GM21390 (cell line): Measurements from ENCODE around the gene NOSIP.

Source experiments
- ATAC-seq: cut with Tn5 transposase; IDR thresholded peaks from one replicate; pipeline ENCODE4 v1.9.1; 2021; ENCODE audit not compliant: unreplicated experiment

Gene NOSIP

DNA sequence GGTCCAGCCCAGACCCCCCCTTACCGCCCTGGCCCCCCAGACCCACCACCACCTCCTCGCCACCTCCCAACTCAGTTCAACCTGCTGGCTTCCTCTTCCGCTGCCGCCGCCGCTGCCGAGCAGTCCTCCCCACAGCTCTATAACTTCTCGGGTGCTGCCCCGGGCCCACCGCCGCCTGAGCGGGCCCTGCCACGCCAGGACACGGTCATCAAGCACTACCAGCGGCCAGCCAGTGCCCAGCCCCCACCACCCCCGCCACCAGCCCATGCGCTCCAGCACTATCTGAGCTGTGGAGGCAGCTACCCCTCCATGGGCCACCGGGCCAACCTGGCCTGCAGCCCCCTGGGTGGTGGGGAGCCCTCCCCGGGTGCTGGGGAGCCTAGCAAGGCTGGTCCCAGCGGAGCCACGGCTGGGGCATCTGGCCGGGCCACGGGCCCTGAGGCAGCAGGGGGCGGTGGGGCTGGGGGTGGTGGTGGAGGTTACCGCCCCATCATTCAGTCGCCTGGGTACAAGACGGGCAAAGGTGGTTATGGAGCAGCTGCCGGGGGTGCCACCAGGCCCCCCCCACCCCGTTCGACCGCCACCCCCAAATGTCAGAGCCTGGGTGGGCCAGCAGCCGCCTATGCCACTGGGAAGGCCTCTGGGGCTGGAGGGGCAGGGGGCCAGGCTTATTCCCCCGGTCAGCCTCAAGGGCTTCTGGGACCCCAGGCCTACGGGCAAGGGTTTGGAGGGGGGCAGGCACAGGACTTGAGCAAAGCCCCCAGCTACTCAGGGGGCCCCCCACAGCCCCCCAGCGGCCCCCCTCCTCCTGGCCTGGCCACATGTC is 14.8 kb upstream of the NOSIP start:
- ATAC-seq, result no peak

DNA sequence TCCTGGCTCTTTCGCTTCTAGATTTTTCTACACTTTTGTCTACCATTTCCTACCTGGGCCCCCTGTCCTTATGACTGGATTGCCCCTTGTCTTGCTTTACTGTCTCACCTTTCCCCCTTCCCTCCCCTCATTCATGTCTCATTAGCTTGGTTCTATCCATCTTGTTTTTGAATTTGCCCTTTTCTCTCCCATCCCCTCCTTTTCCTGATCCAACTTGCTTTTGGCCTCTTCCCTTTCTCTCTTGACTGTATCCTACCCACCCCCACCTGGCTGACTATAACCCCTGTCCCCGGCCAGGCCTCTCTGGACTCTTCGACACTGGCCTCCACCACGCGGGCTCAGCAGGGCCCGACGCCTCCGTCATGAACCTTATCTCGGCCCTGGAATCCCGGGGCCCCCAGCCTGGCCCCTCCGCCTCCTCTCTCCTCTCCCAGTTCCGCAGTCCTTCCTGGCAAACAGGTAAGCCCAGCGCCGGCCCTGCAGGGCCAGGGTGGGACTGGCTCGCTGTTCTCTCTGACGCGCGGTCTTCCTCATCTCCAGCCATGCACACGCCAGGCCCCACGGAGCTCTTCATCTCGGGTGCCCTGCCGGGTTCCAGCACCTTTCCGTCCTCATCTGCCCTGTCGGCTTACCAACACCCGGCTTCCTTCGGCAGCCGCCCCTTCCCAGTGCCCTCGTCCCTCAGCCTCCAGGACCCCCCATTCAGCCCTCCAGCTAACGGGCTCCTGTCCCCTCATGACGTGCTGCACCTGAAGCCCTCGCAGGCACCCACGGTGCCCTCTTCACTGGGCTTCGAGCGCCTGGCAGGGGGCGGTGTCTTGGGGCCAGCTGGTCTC is 14.0 kb upstream of the NOSIP start:
- ATAC-seq, result no peak

DNA sequence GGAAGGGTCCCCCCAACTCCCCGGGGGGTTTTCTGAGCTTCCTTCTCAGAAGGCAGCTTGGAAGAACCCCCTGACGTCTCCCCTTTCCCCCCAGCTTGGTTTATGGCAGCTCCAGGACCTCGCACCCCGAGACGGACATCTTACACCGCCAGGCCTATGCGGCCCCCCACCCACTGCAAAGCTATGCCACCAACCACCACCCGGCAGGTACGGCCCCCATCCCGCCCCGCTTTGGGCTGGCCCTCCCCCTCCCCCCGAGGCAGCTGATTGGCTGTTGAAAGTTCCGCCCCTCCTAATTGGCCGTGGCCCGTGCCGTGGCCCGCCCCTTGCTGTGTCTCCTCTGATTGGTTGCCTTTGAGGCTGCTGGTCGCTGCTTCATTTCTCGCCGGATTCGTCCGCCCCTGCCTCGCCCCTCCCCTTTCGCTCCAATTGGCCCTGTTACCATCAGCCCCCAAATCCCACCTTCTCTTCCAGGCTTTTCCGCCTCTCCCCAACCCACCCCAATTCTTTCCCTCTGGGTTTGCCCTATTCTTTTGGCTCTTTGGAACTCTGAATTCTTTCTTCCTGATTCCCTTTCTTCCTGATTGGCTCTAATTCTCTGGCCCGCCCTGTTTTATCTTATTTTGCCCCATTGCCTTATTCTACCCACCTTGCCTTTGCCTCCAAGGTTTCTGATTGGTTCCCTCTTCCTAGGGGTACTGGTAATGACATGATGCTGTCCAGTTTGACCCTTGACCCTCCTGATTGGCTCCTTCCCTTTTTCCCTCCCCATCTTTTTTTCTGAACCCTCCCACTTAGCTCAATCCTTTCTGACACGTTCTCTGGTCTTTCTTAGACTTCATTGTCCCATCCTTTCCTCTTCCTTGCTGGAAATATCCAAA is 13.1 kb upstream of the NOSIP start:
- peak; percentile 44 for ATAC-seq

DNA sequence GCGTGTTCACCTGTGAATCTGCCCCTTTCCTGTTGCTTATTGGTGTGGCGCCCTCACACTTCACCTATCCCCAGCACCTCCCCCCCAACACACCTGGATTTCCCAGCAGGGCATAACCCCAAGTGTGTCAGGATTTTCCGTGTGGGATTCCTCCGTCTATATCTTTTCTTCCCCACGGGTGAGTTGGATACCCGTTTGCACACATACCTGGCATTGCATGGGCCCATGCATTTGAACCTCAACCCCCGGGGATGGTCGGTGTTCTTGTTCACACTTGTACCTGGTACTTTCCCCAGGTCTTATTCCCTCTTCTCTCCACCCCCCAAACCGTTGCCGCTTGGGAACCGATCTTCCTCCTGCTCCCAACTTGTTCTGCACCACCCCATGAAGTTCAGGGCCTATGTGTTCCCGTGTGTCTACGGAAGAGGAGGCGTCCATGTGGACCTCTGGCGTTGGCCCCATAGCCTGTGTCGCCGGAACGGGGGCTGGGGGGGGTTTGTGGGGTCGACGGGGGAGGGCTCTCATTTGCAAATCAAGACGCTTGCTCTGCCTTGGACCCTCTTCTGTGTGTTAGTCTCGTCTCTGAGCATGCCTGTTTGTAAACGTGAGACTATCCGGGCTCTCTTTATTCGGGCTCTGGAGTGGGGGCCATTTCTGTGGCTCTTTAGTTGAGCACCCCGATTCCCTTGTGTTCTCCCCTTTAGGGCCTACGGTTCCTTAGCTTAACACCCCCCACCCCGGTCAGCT is 12.3 kb upstream of the NOSIP start:
- no peak for ATAC-seq

DNA sequence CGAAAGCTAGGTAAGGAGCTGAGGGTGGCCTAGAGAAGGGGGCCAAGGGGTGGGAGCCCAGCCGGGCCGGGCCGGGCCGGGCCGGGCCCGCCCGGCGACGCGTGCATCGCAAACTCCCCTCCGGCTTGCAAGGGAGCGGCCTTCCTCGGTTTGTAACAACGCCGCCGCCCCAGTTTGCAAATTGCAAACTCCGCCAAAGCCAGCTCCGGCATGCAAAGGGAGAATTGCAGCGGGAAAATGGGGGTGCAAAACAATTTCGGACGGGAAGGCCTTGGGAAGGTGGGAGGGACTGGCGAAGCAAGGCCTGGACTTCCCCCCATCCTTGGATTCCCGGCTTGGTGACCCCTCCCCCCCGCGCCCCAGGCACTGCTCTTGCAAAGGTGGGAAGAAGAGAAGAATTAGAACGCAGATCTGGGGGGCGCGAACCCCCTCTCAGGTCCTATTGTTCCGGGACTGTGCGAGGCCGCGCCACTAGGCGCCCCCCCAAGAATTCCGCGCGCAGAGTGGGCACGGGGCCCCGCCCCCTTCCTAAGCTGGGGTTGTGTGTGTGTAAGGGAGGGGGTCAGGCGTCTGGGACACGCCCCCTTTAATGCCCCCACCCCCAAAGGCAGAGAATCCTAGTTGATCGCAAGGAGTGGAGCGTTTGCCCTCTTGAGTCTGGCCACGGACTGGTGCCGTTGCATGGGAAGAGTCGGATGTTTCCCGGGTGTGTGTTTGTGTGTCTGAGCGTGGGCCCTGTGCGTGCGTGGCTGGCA is 11.6 kb upstream of the NOSIP start:
- no peak for ATAC-seq

DNA sequence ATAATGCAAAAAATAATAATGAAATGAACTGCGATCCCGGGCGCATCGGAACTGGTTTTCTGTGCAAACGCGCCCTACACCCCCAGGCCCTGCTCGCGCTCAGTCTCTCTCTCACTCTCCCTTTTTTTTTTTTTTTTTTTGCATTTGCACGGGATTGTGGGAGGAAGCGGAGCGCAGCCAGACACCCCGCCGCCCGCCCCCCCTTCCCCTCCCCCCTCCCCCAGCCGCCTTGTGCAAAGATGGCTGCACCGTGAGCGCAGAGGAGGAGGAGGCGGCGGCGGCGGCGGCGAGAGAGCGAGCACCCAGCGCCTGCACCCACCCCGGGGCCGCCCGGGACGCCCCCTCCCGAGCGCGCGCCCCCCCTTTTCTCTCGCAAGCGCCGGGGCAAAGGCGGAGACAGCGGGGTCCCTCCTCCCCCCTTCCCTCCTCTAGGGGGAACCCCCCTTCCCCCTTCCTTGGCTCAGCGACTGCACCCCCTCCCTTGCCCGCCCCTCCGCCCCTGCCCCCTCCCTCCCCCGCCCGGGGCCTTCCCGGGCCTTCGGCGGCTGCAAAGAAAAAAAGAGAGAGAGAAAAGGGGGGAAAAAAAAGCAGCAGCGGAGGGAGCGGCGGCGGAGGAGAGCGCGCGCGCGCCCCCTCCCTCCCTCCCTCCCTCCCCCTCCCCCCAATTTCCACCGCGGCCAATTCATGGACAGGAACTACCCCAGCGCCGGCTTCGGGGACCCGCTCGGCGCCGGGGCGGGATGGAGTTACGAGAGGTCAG is 10.8 kb upstream of the NOSIP start, which contains the start of gene PRR12:
TSS of gene PRR12 (plus strand) at position 212 of the 760 bp plus-strand sequence. CDS start at position 685, 473 bp downstream.
- ATAC-seq, result no peak

DNA sequence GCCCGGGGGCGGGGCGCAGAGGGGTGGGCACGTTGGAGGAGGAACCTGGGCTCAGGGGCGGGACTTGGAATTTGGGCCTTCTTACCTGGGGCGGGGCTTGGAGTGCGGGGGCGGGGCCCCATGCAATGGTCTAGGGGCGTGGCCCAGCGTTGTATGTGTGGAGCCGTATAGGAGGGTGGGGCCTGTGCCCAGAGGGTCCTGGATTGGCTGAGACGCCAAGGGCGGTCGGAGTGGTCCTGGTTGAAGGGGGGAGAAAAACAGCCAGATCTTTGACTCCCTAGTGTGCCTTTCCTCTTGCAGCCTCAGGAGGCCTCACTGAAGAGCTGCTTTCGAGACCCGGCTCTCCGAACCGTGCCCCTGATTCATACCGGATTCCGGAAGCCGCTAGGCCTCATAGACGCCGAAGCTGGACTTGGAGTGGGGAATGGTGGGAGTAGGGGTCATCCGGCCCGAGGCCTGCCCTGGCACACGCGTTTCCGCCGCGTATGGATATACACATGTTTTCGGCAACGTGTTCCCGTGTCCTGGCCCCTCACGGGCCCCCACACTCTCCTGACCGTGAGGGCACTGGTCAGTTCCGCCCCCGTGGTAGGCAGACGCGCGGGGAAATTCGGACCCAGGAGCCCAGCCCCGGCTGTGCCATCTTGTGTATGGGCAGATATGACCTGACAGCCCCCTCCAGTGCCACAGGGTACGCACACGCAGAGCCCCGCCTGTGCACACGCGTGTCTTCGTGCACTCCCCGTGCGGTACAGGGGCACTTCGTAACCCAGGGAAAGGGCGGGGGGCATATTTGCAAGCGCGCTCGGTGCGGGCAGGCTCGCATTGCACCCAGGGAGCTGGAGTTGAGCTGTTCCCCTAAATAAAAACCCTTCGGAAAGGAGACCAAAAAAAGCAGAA is 10.0 kb upstream of the NOSIP start:
- peak; percentile 60 for ATAC-seq

DNA sequence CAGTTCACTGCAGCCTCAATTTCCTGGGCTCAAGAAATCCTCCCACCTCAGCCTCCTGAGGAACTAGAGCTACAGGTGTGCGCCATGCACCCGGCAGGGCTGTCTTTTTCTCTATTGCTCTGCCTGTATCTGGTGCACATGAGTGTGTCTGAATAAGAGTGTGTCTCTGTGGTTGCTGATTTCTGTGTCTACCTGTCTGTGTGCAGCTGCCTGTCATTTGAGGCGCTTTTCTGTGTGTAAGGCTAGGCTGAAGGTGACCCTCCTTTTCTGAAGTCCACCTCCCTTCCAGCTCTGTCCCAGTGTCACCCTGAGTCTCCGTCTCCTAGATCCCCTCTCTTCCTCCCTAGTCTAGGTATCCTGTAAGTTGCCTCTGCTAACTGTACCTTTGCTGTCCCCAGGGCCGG is 9.1 kb upstream of the NOSIP start:
- ATAC-seq, result no peak

DNA sequence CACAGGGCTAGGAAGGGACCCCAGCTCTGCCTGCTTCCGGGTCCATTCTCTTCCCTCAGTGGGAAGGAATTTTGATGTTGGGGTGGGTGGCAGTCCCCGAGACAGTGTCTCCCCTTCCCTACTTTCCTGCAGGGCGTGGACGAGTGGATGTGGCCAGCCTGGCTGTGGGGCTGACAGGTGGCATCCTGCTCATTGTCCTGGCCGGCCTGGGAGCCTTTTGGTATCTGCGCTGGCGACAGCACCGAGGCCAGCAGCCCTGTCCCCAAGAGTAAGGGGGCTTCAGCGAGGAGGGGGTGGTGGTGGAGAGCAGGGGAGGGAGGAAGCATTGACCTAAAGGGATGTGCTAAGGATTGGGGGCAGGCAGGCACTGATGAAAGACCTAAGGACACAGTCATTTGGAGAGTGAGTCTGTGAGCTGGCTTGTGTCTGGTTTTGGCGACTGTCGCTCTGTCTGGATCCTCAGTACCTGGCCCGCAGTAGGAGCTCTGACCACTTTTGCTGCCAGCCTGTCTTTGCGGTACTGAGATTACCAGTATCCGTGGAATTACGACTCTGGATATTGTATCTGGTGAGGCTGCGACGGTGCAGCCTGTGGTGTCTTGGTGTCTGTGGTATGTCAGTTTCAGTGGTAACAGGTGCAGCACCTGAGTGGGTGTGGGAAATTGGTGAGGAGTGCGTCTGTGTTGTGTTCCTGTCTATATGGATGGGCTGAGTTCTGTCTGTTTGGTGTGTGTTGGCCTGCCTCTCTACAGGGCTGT is 8.2 kb upstream of the NOSIP start:
- no peak for ATAC-seq

DNA sequence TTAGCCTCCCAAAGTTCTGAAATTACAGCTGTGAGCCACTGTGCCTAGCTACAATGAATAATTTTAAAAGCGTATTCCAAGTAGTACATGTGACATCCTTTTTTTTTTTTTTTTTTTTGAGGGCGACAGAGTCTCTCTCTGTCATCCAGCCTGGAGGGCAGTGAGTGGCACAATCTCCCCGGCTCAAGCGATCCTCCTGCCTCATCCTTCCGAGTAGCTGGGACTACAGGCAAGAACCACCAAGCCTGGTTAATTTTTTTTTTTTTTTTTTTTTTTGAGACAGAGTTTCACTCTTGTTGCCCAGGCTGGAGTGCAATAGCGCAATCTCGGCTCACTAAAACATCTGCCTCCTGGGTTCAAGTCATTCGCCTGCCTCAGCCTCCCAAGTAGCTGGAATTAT is 6.9 kb upstream of the NOSIP start:
- no peak for ATAC-seq

DNA sequence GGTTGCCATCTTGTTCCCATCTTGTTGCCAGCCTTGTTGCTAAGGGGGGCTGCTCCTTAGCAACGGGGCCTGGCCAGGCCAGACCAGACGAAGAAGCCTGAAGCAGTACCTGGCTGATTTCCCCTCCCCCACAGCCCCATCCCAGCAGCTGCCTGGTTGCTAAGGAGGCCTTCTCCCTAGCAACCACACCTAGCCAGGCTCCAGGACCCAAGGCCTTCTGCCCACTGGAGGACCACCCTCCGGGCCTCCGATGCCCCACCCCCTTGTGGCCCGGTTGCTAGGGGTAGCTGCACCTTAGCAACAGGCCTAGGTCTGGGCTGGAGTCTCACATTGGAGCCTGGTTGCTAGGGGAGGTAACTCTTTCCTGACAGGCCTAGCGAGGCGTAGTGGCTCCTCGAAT is 4.7 kb upstream of the NOSIP start:
- no peak for ATAC-seq

DNA sequence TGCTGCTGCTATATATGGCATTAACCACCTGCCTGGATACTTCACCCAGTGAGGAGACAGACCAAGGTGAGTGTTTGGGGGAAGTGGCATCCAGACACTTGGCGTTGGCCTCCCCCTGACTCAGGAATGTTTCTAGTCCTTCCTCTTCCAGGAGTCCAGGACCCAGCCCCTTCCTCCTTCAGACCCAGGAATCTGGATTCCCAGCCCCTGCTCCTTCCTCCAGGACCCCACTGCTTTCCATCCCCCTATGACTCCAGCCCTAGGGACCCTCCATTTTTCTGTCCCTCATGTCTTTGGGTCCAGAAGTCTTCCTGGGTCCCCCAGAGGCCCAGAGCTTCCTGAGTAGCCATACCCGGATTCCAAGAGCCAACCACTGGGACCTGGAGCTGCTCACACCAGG is 2.9 kb upstream of the NOSIP start:
- ATAC-seq, result no peak

DNA sequence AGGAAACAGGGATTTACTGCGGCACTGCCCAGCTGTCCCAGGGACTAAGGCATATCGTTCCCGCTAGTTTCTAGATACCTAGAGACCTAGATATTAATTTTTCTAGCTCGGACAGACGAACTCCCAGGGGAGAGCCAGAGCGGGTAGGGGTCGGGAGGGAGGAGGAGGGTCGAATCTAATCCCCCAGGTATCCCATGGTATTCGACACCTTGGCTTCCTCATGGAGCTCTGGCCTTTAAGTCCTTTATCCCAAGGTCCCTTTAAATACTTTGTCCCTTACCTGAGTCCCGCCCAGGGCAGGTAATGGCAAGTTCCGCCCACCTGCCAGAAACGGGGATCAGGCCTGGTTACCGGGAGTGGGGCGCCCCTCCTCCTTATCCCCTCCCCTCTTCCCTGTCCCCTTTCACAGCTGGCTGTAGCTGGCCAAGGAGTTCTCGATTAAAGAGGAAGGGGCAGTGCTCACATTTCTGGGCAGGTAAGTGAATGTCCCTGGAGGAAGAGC is 702 bp upstream of the NOSIP start, which contains the start of gene PRRG2:
TSS of gene PRRG2 (plus strand) at position 310 of the 502 bp plus-strand sequence. CDS start 1,904 bp downstream, outside the sequence.
- ATAC-seq, result no peak

DNA sequence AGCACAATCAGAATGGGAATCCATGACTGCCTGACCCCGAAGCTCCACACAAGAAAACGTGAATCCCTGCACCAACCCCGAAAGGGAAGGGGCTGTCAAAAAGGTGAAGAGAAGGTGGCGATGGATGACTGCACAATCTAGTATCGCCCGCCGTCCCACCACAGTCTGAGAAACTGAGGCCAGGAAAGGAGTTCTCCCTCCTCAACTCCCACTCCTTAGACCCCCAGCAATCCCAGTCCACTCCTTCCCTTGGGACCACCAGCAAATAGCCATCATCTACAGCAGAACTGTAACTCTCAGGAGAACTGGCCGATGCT is 451 bp downstream of the NOSIP start:
- ATAC-seq, result no peak

DNA sequence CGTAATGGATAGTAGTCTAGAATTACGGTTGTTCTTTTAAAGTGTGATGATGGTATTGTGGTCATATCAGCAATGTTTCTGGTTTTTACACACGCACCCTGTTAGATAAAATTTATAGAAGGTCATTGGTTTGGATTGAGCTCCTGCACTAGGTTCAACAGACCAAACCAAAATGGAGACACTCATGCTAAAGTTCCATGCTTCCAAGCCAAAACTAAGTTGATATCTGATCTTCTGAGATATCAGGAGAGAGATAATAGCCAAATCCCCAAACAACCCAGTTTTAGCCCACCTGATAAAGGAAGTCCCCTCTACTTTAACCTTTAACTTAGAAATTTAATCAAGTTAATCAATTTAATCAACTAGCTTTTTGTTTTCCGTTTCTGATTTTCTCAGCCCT is 1.2 kb downstream of the NOSIP start:
- no peak for ATAC-seq

DNA sequence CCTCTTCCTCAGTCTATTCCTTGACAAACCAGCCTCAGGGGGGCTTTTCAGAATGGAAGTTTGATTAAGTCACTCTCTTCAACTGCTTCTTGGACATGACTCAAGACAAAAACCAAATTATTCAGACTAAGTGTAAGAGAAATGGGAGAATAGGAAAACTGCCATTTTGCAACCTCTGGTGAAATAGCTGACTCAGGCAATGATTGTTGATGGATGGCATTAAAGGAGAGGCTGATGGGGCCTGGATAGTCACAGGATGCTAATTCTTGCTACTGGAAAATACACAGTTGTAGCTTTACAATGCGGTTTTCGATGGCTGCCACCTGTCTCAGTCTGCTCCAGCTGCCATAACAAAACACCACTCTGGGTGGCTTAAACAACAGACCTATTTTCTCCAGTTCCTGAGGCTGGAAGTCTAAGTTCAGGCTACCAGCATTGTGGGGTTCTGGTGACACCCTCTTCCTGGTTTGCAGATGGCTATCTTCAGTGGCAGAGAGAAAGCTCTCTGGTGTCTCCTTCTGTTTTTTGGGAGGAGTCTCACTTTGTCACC is 6.1 kb downstream of the NOSIP start:
- no peak for ATAC-seq

DNA sequence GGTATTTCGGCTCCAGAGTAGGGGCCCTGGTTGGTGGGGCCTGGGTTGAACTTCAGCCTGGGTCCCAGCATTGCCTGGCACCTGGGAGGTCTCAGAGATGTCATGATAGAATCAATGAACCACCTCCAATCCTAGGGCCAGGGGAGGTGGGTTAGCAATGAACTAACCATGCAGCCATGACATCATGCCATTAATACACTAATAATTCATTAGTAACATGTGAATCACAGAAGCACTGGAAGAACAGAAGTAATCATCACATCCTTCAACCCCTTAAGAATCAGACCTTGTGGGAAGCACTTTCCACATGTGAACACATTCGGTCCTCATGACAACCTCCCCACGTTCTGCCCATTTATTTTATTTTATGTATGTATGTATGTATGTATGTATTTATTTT is 6.9 kb downstream of the NOSIP start:
- no peak for ATAC-seq
